Measurements from ENCODE around the gene ITGB2.
"Not testable (repeated sequence)": the region's sequence is repeated elsewhere in the genome, so short reads cannot be mapped to it uniquely, and the experiment has no call there.

The ITGB2 gene

GRCh38 chr21:44940116-44940631, 19.5 kb upstream of the ITGB2 start:
- DNase-seq (ENCODE audit: low read depth, low spot score): no peak

GRCh38 chr21:44939532-44940115, 18.9 kb upstream of the ITGB2 start, which contains the start of gene SLX9:
Gene SLX9, plus strand, starts transcription at chr21:44940029. Its CDS starts 29 bp downstream, at chr21:44940058.
- DNase-seq (ENCODE audit: low read depth, low spot score): no peak

DNA sequence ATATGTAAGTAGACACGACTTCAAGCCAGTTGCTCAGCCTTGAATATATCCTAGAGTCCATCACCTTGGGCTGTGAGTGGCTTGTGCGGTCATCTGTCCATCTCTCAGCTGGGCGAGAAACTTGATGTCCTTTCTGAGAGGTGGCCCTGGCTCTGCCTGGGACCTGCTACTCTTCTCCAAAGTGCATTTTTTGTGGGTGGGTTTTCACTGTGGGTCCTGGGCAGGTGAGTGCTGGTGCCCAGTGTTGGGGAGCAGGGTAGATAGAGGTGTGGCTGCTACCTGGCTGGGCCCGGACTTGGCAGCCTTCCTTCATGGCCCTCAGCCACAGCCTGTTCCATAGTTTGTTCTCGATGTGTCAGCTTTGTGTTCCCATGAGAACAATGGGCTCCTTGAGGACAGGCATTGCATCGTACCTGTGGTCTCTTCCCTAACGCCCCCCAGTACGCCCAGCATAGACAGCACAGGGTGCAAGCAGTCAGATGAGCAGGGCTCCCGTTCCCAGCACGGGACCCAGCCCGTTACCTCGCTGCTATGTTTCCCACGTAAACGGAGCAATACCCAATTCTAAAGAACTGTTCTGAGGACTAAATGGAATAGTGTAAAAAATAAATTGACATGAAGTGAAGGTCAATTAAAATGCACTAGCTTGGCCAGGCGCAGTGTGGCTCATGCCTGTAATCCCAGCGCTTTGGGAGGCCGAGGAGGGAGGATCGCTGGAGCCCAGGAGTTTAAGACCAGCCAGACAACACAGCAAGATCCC, 18.3 kb upstream of the ITGB2 start:
- DNase-seq (ENCODE audit: low read depth, low spot score): no peak

GRCh38 chr21:44935533-44935927, 14.8 kb upstream of the ITGB2 start:
- DNase-seq (ENCODE audit: low read depth, low spot score): no peak

DNA sequence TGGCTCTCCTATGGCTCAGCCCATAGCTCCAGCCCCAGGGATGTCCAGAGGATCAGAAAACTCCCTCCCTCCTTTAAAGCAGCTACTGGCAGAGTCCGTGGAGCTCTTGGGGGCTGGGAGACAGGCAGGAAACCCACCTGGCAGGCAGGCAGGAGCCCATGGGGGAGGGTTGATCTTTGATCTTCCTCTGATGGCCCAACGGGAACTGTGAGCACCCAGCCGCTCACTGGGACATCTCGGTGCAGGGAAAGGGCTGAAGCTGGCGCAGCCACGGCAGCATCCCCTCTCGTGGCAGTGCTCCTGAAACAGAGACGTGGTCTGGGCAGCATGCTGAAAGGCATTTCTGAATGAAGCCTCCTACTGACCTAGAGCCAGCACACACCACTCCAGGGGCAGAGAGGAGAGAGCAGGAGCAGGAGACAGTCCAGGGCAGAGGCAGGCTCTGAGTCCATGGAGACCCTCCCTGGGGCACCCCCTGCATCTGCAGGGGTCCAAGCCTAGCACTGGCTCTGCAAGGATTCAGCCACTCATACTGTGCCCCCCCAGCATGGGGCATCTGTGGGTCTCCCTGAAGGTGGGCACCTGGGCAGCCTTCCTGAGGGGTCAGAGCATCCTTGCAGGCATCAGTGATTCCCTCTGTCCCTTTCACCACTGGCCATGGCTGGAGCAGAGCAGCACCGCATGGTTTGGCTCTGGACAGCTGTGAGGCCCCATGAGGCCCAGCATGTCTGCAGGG, 14.3 kb upstream of the ITGB2 start:
- DNase-seq (ENCODE audit: low read depth, low spot score): no peak

DNA sequence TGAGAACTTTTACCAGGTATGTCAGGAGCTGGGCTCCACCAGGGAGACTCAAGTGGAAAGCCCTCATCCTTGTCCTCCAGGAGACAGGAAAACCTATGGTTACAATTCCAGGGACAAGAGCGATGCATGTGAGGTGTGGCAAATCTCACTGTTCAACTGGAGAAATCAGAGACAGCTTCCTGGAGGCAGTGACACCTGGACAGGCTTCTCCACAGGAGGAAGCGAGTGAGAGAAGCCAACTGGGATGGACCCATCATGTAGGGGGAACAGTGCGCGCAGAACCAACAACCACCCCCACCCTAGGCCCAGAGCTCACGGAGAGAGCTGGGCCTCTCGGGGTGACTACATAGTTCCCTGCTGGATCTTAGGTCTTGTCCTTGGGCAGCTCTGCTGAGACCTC, 13.6 kb upstream of the ITGB2 start:
- no peak for DNase-seq (ENCODE audit: low read depth, low spot score)

DNA sequence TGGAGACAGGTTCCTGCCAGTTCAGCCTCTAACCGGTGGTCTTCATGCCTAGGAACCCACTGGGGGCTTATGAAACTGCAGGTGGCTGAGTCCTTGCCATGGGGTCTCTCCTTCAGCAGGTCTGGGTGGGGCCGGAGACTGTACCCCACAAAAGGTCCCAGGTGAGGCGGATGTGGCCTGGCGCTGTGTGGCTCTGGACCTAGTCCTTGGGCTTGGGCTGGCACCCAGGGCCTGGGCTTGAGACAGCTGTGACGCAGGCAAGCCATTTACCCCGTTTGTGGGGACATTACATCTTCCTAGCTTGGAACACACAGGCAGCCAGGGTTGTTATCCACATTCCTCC, 13.2 kb upstream of the ITGB2 start:
- no peak for DNase-seq (ENCODE audit: low read depth, low spot score)

DNA sequence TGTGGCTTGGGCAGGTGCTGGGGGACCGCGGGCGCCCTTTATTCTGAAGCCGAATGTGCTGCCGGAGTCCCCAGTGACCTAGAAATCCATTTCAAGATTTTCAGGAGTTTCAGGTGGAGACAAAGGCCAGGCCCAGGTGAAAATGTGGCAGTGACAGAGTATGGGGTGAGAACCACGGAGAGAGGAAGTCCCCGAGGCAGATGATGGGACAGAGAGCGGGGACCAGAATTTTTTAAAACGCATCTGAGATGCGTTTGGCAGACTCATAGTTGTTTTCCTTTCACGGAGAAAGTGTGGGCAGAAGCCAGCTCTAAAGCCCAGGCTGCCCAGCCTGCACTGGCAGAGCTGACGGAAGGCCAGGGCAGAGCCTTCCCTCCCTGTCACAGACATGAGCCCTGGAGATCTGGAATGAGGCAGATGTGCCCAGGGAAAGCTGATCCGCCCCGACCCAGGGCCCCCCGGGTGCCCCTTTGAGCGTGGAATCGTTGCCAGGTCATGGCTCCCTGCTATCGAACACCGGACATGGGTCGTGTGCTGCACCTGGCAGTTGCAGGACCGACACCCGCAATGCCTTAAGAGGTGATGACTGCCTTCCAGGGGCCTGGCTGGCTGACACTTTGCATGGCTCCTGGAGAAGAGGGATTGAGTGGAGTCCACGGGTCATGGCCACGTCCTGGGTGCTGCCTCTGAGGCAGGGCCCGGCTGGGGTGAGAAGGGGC, 12.7 kb upstream of the ITGB2 start:
- DNase-seq (ENCODE audit: low read depth, low spot score): no peak

DNA sequence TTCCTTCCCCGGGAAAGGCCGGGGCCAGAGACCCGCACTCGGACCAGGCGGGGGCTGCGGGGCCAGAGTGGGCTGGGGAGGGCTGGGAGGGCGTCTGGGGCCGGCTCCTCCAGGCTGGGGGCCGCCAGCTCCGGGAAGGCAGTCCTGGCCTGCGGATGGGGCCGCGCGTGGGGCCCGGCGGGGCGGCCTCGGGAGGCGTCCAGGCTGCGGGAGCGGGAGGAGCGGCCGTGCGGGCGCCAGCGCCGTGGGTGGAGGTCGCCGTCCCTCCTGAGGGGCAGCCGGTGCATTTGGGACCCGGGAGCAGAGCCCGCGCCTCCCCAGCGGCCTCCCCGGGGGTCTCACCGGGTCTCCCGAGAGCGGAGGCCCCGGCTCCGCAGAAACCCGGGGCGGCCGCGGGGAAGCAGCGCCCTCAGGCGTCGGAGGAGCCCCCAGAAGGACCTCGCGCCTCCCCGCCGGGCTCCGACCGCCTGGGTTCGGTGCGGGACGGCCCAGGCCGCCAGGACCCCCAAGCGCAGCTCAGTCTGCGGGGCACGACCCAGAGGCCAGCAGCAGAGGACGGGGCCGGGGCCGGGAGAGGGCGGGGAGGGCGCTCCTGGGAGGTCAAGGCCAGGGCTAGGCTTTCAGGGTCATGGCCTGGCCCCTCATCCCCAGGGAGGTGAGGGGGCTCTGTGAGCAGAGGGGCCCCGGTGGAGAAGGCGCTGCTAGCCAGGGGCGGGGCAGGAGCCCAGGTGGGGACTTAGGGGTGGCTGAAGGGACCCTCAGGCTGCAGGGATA, 11.9 kb upstream of the ITGB2 start:
- no peak for DNase-seq (ENCODE audit: low read depth, low spot score)

GRCh38 chr21:44931501-44932407, 11.1 kb upstream of the ITGB2 start:
- DNase-seq (ENCODE audit: low read depth, low spot score): no peak

DNA sequence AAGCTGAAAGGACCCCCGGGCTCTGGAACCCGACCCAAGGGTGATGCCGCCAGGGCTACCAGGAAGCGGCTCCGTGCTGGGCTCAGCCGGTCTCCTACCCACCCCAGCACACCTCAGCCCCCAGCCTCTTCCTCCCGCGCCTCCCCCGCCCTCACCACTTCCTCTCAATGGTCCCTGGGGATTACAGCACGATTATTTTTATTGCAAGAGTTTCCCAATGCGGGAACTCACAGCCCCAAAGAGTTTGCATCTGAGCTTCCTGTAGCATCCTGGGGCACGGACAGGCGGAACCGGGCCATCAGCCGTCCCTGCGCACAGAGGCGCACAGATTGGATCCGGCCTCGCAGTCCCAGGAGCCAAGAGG, 10.4 kb upstream of the ITGB2 start:
- no peak for DNase-seq (ENCODE audit: low read depth, low spot score)

GRCh38 chr21:44930543-44930981, 9.9 kb upstream of the ITGB2 start:
- no peak for DNase-seq (ENCODE audit: low read depth, low spot score)

DNA sequence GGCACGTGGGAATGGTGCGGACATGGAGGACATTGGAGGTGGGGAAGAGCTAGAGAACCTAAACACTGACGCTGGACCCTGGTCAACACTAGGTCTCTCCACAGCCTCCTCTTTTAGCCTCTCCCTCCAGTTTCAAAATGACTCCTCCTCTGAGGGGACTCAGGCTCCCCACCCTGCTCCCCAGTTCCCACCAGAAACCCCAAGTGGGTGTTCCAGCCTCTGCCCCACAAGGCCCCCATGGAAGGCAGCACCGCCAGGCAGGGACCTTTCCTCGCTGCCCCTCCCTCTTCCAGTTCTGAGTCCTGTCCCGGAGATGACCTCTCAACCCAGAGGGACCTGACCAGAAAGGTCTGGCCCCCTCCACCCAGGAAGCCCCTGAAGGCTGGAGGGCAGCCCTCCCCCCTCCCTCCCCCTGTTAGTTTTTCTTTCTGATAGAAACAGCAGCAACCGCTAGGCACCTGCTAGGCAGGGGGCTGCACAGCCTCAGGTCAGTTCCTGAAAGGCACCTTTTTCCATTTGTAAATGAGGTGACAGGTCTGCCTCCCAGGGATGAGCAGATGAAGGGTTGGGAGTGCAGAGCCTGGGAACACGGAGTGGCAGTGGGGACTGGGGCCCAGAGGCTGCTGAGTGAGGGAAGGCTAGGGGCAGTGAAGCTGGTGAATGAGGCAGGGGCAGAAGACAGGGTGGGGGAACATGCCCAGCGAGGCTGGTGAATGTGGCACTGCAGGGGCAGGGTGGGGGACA, 9.3 kb upstream of the ITGB2 start:
- DNase-seq (ENCODE audit: low read depth, low spot score): no peak

DNA sequence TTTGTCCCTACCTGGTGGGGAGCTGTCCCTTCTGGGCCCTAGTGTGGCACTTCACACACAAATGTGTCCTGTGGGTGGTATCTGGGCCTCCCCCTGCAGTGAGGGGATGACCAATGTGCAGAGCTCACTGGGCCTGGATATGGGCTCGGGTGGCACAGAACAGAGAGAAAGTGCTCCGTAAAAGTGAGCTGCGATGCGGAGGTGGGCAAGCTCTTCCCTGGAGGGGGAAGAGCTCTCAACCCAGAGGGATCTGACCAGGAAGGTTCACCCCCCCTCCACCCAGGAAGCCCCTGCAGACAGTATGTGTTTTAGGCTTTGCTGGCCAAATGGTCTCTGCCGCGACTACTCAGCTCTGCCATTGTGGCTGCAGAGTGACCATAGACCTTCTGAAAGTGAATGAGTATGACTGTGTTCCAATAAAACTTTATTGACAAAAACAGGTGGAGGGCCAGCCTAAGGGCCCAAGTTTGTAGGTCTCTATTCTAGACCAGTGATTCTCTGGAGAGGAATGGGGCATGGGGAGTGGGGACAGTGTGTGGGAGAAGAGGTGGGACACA, 8.6 kb upstream of the ITGB2 start:
- DNase-seq (ENCODE audit: low read depth, low spot score): no peak

DNA sequence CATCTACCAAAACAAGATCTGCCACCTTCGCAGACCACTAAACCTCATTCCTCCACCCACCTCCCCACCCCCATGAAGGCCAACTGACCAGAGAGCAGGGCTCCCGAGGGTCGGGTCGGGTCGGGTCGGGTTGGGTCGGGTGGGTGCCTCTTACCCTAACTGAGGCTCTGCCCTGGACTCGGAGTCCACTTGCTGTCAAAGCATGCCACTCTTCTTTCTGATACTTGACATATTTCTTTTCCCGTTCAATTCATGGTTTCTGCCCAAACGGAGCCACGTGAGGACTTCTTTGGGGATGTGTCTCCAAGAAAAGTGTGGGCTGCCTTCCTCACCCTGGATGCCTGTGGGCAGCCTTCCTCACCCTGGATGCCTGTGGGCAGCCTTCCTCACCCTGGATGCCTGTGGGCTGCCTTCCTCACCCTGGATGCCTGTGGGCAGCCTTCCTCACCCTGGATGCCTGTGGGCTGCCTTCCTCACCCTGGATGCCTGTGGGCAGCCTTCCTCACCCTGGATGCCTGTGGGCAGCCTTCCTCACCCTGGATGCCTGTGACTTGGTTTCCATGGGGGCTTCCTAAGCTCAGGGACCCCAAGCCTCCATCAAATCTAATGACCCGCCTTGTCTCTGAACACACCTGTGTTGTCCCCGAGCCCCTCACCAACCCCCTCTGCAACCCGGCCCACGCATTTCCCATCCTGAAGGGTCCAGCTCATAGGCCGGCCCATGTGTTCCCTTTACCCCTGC, 8.0 kb upstream of the ITGB2 start:
- DNase-seq (ENCODE audit: low read depth, low spot score): not testable (repeated sequence)

DNA sequence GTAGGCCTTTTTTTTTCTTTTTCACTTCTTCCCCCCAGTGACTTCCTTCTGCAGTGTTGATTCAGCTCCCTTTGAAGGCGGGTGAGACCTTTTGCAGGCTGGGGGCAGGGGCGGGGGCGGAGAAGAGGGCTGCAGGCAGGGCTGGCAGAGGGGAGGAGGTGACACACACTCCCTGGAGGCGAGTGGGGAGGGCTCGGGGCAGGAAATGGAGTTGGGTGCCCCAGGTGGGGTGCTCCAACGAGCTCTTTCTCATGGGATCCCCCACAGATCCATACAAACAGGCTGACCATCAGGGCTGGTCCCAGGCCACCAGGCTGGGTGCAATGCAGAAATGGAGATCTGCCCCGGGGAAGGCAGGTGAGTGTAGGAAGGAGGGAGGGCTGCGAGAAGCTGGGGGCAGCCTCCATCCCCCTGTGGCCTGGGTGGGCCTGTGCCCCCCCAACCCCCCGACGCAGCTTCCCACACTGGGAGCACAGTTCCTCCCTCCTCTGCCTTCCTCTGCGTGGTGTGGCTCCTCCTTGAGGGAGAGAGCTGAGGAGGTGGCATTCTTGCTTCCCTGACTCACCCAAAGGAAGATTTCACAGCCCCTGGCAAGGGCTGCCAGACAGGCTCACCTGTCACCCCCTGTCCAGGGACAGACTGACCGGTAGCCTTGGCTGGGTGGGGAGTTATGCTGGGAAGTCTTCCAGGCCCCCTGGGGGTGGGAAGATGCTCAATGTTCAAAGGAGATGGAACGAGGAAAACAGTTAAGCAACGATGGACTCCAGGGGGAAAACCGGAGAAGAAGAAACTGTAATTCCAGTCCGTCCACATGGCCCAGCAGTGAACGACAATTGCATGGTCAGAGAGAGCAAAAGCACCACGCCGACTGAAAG, 7.1 kb upstream of the ITGB2 start:
- DNase-seq (ENCODE audit: low read depth, low spot score): no peak

DNA sequence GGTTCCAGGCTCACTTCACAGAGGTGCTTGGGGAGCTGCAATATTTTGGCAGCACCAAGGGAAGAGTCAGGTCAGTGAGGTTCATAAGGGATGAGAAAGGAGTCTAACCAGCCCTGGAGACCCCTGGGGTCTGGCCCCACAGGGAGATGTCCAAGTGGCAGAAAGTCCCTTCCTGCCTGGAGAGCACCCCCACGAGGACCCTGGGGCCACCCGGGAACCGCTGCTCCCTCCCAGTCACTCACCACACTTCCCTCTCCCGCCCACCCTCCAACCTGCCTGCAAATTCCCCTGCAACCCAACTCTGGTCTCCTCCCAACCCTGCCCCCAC, 6.5 kb upstream of the ITGB2 start:
- DNase-seq (ENCODE audit: low read depth, low spot score): no peak

Data from iPS DF 19.7 (cell line).